Ectodermal cell (in vitro differentiated cells): ENCODE data around the gene ZNF462.

Experiments used
- H3K27ac ChIP-seq: 2 replicates; pipeline ENCODE4 v1.7.0; 2013; ENCODE audit warnings: mild to moderate bottlenecking, low read depth, low read length; ENCODE audit not compliant: insufficient read depth, poor library complexity, severe bottlenecking
- H3K27me3 ChIP-seq: 2 replicates; pipeline ENCODE4 v1.7.0; 2013; ENCODE audit warnings: mild to moderate bottlenecking, low read length; ENCODE audit not compliant: insufficient read depth, control insufficient read depth, poor library complexity, severe bottlenecking
- H3K36me3 ChIP-seq: one replicate; pipeline ENCODE4 v1.7.0; 2013; ENCODE audit warnings: low read length; ENCODE audit not compliant: control insufficient read depth, insufficient read depth
- H3K4me1 ChIP-seq: one replicate; pipeline ENCODE4 v1.7.0; 2013; ENCODE audit warnings: low read length; ENCODE audit not compliant: control insufficient read depth, insufficient read depth
- H3K4me3 ChIP-seq: 2 replicates; pipeline ENCODE4 v1.7.0; 2013; ENCODE audit warnings: low read depth, low read length, control low read depth; ENCODE audit not compliant: insufficient read depth
- H3K9me3 ChIP-seq: 2 replicates; pipeline ENCODE4 v1.7.0; 2013; ENCODE audit warnings: mild to moderate bottlenecking, low read length, moderate library complexity; ENCODE audit not compliant: control insufficient read depth
- WGBS, 2 experiments: methylation state at CpG; one replicate each; pipeline ENCODE4 v1.1.7; 2013; ENCODE audit warnings: missing lambda C conversion rate in 2 of 2; 5-methylcytosine and 5-hydroxymethylcytosine counted together

Gene ZNF462

DNA sequence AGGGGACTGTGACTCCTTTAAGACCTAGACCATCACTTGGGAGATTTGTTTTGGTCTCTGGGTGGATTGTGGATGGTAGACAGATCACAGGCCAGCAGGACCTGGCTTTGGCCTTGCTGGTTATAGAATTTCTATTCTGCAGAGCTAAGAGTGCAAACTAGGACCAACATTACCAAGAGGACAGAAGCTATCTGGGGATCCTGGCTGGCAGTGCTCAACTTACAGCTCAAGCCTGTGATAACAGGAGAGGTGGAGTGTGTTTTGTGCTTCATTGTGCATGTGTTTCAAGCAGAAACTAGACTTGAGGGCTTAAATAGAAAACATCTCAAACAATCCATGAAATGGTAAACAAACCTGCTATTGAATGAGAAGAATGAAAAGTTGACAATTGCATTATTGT lies 106.7 kb downstream of the ZNF462 start:
- peaks cover 29% of the 10 kb centered on the region for H3K36me3 ChIP-seq
- peak overlapping the region; percentile 28 for H3K27ac ChIP-seq
- H3K4me1 ChIP-seq: peaks cover 15% of the 10 kb centered on the region
- H3K9me3 ChIP-seq: no peaks in the 10 kb centered on the region
- no peaks in the 10 kb centered on the region for H3K27me3 ChIP-seq
- H3K4me3 ChIP-seq: no peak overlapping the region

DNA sequence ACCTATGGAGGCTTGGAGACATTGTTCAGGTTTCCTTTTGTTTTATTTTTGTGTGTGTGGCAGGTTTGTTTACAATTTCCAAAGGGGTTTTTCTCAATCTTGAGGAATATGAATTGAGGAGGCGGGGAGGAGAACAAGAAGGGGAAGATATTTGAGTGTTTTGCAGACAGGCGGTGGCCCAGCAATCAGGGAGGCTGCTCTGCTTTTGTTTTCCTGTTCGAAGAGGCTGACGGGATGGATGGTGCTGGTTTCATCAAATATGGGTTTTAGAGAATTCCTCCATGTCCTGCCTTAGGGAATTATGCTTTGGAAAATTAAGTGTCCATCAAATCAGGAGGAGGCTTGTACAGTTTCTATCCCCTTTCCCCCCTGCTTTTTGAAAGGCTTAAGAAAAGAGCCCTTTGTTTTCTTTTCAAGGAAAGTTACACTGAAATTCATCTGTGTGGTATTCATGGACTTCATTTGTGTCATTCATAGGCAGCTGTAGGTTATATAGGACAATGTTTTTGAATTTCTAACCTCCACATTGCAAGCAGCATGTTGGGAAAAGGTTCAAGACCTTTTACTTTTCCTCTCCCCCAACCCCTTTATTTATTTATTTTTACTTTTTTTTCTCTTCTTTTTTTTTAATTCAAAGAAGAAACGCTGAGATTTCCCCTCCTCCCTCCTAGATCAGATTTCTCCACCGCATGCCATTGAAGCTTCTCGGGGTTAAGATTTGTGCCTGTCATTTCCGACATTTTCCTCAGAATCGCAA lies 107.4 kb downstream of the ZNF462 start:
- Histone ChIP-seq H3K4me1 (peaks cover 15% of the 10 kb centered on the region), H3K9me3 (no peaks in the 10 kb centered on the region), H3K4me3 (no peak overlapping the region), H3K36me3 (peaks cover 36% of the 10 kb centered on the region), H3K27ac (no peak overlapping the region), H3K27me3 (no peaks in the 10 kb centered on the region)
- WGBS, 2 experiments: 41 to 57% methylated on average over 6 to 9 of the region's 9 CpGs

DNA sequence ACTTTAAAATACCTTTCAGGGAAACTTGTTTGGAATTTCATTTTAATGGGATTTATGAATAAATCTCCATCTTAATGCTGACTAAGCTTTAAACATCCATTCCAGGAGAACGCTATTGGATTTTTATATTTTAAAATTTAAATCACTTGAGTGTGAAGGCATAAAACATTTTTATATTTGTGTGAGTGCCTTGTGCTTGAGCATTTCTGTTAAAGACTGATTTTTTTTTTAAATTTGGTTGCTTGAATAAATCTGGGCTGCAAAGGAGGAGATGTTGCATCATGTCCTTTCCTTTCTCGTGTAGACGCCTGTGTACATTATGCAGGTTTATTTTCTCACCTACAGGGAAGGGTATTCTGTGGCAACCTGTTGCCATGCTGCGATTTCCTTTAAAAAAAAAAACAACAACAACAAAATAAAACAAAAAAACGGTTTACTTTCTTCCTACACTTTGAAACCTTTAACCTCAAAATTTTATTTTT lies 108.1 kb downstream of the ZNF462 start:
- Histone ChIP-seq H3K36me3 (peaks cover 42% of the 10 kb centered on the region), H3K4me3 (no peak overlapping the region), H3K4me1 (peaks cover 15% of the 10 kb centered on the region), H3K27me3 (no peaks in the 10 kb centered on the region), H3K9me3 (no peaks in the 10 kb centered on the region), H3K27ac (no peak overlapping the region)
- WGBS, 2 experiments: 84 to 87% methylated on average over 4 to 5 of the region's 5 CpGs

DNA sequence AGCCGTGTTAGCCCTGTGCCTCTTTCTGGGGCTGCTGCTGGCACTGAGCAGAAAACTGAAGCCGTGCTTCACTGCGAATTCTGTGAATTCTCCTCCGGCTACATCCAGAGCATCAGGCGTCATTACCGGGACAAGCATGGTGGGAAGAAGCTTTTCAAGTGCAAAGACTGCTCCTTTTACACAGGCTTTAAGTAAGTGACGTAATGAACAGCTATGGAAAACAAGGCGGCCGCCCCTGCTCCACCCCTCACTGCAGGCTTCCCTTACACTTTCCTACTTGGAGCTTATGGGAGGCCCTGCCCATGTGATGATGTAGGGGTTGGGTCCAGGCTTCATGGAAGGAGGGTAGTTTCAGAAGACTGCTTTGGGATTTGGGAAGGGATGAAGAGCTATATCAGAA lies 109.1 kb downstream of the ZNF462 start:
- WGBS, 2 experiments: 88 to 89% methylated on average over 9 of the region's 9 CpGs
- Histone ChIP-seq H3K36me3 (peaks cover 52% of the 10 kb centered on the region), H3K9me3 (no peaks in the 10 kb centered on the region), H3K4me3 (no peak overlapping the region), H3K4me1 (peaks cover 15% of the 10 kb centered on the region), H3K27ac (no peak overlapping the region), H3K27me3 (no peaks in the 10 kb centered on the region)

DNA sequence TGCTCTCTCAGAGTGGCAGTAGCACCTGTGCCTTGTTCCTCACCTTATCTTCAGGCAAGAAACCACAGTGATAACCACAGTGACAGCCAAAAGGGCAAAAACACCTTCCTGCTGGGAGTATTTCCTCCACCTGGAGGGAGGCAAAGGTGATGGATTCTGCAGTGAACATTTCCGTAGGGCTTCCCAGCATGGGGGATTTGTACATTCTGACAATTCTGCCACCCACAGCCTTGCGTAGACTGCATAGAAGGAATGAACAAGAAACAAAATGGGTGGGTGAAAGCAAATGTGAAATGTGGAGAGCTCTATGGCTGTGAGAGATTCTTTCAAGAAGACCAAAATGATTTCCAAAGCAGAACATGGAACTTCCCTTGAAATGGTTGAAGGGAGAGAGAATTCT lies 111.4 kb downstream of the ZNF462 start:
- Histone ChIP-seq H3K27me3 (no peaks in the 10 kb centered on the region), H3K9me3 (no peaks in the 10 kb centered on the region), H3K27ac (no peak overlapping the region), H3K4me3 (no peak overlapping the region), H3K4me1 (peaks cover 12% of the 10 kb centered on the region), H3K36me3 (peaks cover 60% of the 10 kb centered on the region)
- 96 to 97% methylated on average over 2 of the region's 2 CpGs for WGBS, 2 experiments

DNA sequence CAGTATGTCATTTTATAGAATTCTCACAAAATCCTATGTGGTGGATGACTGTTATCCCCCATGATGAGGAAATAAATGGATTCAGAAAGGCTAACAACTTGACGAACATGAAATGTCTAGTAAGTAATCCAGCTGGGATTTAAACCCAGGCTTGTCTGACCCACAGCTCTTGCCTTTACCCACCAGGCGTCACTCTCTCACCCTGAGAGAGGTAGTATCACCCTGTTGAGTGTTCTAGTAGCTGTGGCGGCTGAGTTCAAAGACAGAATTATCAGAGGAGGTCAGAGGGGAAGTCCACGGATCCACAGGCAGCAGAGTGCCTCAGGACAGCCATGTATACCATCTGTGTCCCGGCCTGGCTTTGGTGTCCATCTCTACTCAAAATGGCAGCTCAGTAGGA lies 113.8 kb downstream of the ZNF462 start:
- Histone ChIP-seq H3K4me3 (no peak overlapping the region), H3K36me3 (peaks cover 60% of the 10 kb centered on the region), H3K27ac (no peak overlapping the region), H3K27me3 (no peaks in the 10 kb centered on the region), H3K4me1 (no peaks in the 10 kb centered on the region), H3K9me3 (no peaks in the 10 kb centered on the region)
- 95% methylated on average over 5 of the region's 5 CpGs for WGBS, 2 experiments

DNA sequence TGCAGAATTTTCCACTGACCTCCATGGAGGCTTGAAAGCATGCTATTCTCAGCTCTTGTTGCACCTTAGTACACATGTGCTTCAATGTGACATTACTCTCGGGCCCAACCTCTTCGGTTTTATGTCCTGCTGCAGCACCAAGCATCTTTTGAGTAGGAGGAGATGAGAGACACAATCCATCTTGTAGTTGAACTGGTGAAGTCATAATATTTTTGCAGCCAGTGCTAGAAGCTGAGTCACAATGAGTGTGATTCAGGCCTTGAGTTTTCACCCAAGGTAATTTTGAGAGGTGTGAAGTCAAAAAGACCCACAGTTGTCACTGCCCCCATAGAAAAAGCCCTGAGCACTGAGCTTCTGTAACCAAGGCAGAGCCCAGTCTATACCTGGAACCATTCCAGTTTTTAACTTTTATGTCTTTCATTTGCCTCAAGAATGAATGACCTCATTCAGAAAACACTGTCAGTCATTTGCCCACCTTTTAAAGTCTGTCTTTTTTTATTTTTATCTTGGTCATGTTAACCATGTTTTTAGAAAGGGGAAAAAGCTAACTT lies 117.7 kb downstream of the ZNF462 start:
- Histone ChIP-seq H3K27me3 (no peaks in the 10 kb centered on the region), H3K4me1 (no peaks in the 10 kb centered on the region), H3K36me3 (peaks cover 42% of the 10 kb centered on the region), H3K4me3 (no peak overlapping the region), H3K27ac (no peak overlapping the region), H3K9me3 (no peaks in the 10 kb centered on the region)
- WGBS, 2 experiments: 93 to 97% methylated on average over 2 of the region's 2 CpGs

DNA sequence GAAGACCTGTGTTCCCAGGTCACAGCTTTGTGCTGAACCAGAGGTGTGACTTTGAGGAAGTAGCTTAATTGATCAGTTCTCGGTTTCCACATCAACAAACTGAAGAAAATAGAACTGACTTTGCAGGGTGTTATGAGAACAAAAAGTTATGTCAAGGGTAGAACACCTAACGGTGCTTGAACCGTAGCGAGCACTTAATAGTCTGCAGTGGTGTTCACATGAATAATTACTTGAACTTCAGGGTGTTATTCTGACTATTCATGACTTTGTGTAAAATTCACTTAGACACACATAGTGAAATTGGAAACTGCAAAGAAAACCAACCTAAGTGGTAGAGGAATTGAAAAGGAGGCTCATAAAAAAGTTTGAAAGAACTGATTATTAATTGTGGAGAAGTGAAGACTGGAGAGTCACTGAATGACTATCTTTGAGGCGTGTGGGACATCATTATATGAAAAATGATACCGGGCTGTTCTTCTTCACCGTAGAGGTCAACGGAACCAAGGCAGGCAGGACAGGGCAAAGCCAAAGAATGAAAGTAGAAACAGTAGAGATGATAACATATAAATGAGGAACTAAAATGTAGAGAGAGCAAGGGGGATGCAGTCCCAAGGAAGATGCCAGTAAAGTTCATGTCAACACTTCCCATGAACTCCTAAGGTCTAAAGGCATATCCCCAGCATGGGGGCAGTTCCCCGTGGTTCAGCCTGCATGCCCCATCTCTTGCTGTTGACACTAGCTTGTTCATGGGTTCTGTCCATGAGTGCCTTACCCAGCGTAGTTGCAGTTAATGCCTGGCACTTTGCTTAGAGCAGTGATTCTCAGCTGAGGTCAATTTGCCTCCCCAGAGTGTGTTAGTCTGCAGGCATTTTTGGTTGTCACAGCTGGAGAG lies 118.7 kb downstream of the ZNF462 start:
- 94 to 95% methylated on average over 10 of the region's 10 CpGs for WGBS, 2 experiments
- peaks cover 42% of the 10 kb centered on the region for H3K36me3 ChIP-seq
- no peak overlapping the region for H3K27ac ChIP-seq
- no peaks in the 10 kb centered on the region for H3K9me3 ChIP-seq
- H3K4me1 ChIP-seq: no peaks in the 10 kb centered on the region
- no peaks in the 10 kb centered on the region for H3K27me3 ChIP-seq
- H3K4me3 ChIP-seq: no peak overlapping the region

DNA sequence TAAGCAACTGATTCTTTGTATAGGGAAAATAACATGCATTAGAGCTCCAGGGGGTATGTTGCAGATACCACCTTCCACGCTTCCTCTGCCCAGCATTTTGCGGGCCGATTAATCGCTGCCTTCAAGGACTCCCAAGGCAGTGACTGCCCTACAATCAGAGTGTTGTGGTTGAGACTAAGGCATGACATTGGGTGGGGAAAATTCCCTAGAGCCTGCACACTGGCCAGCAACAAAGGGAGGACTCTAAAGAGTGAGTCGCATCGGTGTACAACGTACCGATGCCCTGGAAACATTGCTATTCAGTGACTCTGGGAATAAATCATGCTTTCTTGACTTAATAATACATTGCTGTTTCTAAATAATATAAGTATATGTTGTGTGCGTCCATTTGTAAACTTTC lies 119.7 kb downstream of the ZNF462 start:
- Histone ChIP-seq H3K36me3 (peaks cover 32% of the 10 kb centered on the region), H3K27me3 (no peaks in the 10 kb centered on the region), H3K9me3 (no peaks in the 10 kb centered on the region), H3K4me3 (no peak overlapping the region), H3K27ac (no peak overlapping the region), H3K4me1 (no peaks in the 10 kb centered on the region)
- WGBS, 2 experiments: 96 to 100% methylated on average over 8 to 9 of the region's 9 CpGs

DNA sequence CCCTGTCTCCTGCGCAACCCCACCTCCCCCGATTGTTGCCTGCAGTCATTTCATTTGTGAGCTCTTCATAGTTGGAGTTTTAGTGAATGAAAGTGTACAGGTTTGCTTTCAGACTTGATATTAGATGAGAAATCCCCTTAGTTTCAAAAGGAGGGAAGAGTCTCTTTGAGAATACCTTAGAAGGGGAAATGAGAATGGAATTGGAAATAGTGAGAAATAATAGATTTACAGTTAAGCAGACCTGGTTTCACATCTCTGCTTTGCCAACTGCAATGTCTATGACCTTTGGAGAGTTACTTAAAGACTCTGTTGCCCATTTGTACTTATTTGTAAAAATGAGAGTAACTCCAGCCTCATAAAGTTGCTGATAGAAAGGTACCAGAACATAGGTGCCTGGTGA lies 120.4 kb downstream of the ZNF462 start:
- no peaks in the 10 kb centered on the region for H3K27me3 ChIP-seq
- peaks cover 32% of the 10 kb centered on the region for H3K36me3 ChIP-seq
- no peak overlapping the region for H3K27ac ChIP-seq

More for the DNA sequence above, 120.4 kb downstream of the ZNF462 start:
- Histone ChIP-seq H3K9me3 (no peaks in the 10 kb centered on the region), H3K4me1 (no peaks in the 10 kb centered on the region), H3K4me3 (no peak overlapping the region)
- WGBS, 2 experiments: 92 to 100% methylated on average over 2 of the region's 2 CpGs
